Endothelial cell of hepatic sinusoid (primary cell): ENCODE data around the gene ZNF280A.
"Not testable (repeated sequence)": the region's sequence is repeated elsewhere in the genome, so short reads cannot be mapped to it uniquely, and the experiment has no call there.

Experiments used
- in situ Hi-C: cut with HindIII; loops from 2 replicates; pipeline ENCODE4 v1.10.0; 2017; ENCODE audit warnings: low sequenced_read_pairs

Gene ZNF280A

GRCh38 chr22:22514431-22514830 lies 5.6 kb downstream of the ZNF280A start:
- in situ Hi-C loops: not testable (repeated sequence)

- in situ Hi-C loops: no loop called here
Measured at GRCh38 chr22:22513619-22514018, 6.5 kb downstream of the ZNF280A start.

GRCh38 chr22:22512951-22513350 lies 7.1 kb downstream of the ZNF280A start:
- in situ Hi-C loops: no loop called here

- in situ Hi-C loops: not testable (repeated sequence)
Measured at GRCh38 chr22:22510833-22511232, 9.2 kb downstream of the ZNF280A start.

GRCh38 chr22:22509912-22510311 lies 10.2 kb downstream of the ZNF280A start:
- in situ Hi-C loops: not testable (repeated sequence)

- in situ Hi-C loops: no loop called here
Measured at GRCh38 chr22:22508274-22509176, 11.5 kb downstream of the ZNF280A start, which contains the start of gene ZNF280B. TSS of gene ZNF280B (minus strand) at chr22:22508742. CDS start at chr22:22489398, 19,344 bp downstream.

- in situ Hi-C loops: no loop called here
Measured at GRCh38 chr22:22507743-22508273, 12.3 kb downstream of the ZNF280A start.

GRCh38 chr22:22506736-22507135 lies 13.3 kb downstream of the ZNF280A start:
- in situ Hi-C loops: no loop called here

- in situ Hi-C loops: no loop called here
Measured at GRCh38 chr22:22498267-22498666, 21.8 kb downstream of the ZNF280A start.

- in situ Hi-C loops: not testable (repeated sequence)
Measured at GRCh38 chr22:22491589-22491988, 28.5 kb downstream of the ZNF280A start.

- in situ Hi-C loops: no loop called here
Measured at GRCh38 chr22:22488736-22489135, 31.3 kb downstream of the ZNF280A start.

GRCh38 chr22:22487869-22488597 lies 32.0 kb downstream of the ZNF280A start:
- in situ Hi-C loops: no loop called here

GRCh38 chr22:22487059-22487458 lies 33.0 kb downstream of the ZNF280A start:
- in situ Hi-C loops: no loop called here

- in situ Hi-C loops: no loop called here
Measured at GRCh38 chr22:22486132-22486899, 33.8 kb downstream of the ZNF280A start.

- in situ Hi-C loops: no loop called here
Measured at GRCh38 chr22:22485524-22485923, 34.5 kb downstream of the ZNF280A start.

GRCh38 chr22:22484023-22484422 lies 36.0 kb downstream of the ZNF280A start:
- in situ Hi-C loops: no loop called here

- in situ Hi-C loops: no loop called here
Measured at GRCh38 chr22:22480940-22481339, 39.1 kb downstream of the ZNF280A start.

GRCh38 chr22:22479999-22480532 lies 40.0 kb downstream of the ZNF280A start:
- in situ Hi-C loops: no loop called here

- in situ Hi-C loops: no loop called here
Measured at GRCh38 chr22:22479116-22479515, 41.0 kb downstream of the ZNF280A start.

GRCh38 chr22:22478470-22478869 lies 41.6 kb downstream of the ZNF280A start:
- in situ Hi-C loops: no loop called here

- in situ Hi-C loops: no loop called here
Measured at GRCh38 chr22:22474733-22475132, 45.3 kb downstream of the ZNF280A start.
